NCI-H128 (cell line): ENCODE results near the gene GSTM1.

Source experiments
- DNase-seq: peaks from one replicate; lab custom pipeline; 2025; ENCODE audit not compliant: unreplicated experiment; lab: John Stamatoyannopoulos, UW

The GSTM1 gene

GRCh38 chr1:109687641-109688499, at the start of gene GSTM1:
Gene GSTM1 (plus strand): TSS chr1:109687817. CDS start chr1:109687874, 57 bp downstream.
- DNase-seq: no peak

GRCh38 chr1:109639063-109639840, 48.4 kb upstream of the GSTM1 start:
- DNase-seq: no peak

- DNase-seq: no peak
Measured at GRCh38 chr1:109639841-109640184, 47.8 kb upstream of the GSTM1 start.

- peak; percentile 42 for DNase-seq
Measured at GRCh38 chr1:109640285-109640865, 47.2 kb upstream of the GSTM1 start.

- no peak for DNase-seq
Measured at GRCh38 chr1:109641078-109641740, 46.4 kb upstream of the GSTM1 start.

- DNase-seq: no peak
Measured at GRCh38 chr1:109641861-109642260, 45.8 kb upstream of the GSTM1 start.

GRCh38 chr1:109642626-109643025, 45.0 kb upstream of the GSTM1 start:
- DNase-seq: no peak

GRCh38 chr1:109643385-109644230, 44.0 kb upstream of the GSTM1 start:
- no peak for DNase-seq

GRCh38 chr1:109644670-109645069, 42.9 kb upstream of the GSTM1 start:
- no peak for DNase-seq

GRCh38 chr1:109649491-109649914, 38.1 kb upstream of the GSTM1 start:
- DNase-seq: no peak

- no peak for DNase-seq
Measured at GRCh38 chr1:109650609-109651008, 37.0 kb upstream of the GSTM1 start.

GRCh38 chr1:109652402-109652801, 35.2 kb upstream of the GSTM1 start:
- no peak for DNase-seq

GRCh38 chr1:109653306-109653705, 34.3 kb upstream of the GSTM1 start:
- DNase-seq: no peak

- DNase-seq: no peak
Measured at GRCh38 chr1:109654519-109654918, 33.1 kb upstream of the GSTM1 start.

- no peak for DNase-seq
Measured at GRCh38 chr1:109655615-109656519, 31.8 kb upstream of the GSTM1 start, which contains the start of gene GSTM4. Gene GSTM4 (plus strand): TSS chr1:109656099. CDS start chr1:109656390, 291 bp downstream.

GRCh38 chr1:109657395-109657794, 30.2 kb upstream of the GSTM1 start:
- no peak for DNase-seq

GRCh38 chr1:109657970-109658369, 29.6 kb upstream of the GSTM1 start:
- no peak for DNase-seq

GRCh38 chr1:109658533-109659042, 29.0 kb upstream of the GSTM1 start:
- DNase-seq: no peak

- no peak for DNase-seq
Measured at GRCh38 chr1:109659145-109659544, 28.5 kb upstream of the GSTM1 start.
